A673 (cell line): ENCODE data around the gene PLEKHF1. TPM values are rescaled to one million over a fixed set of nuclear protein-coding genes. Genes with fewer than 3 reads are reported as not detected.

Experiments used
- BruUV-seq: library from RNA; stranded (reverse); fragments of 400-500 nt; replicated peaks from 2 replicates; lab custom pipeline; 2021; lab: Mats Ljungman, UMichigan
- CTCF ChIA-PET: fragments of 300-600 bp; sonication (Branson Sonifier 250); formaldehyde crosslinking; loops from one replicate; lab custom pipeline; 2022; ENCODE audit warnings: antibody characterized with exemption; lab: Charles Lee
- POLR2A ChIA-PET: fragments of 300-600 bp; sonication (Branson Sonifier 250); formaldehyde crosslinking; loops from one replicate; lab custom pipeline; 2022; ENCODE audit warnings: antibody characterized with exemption; ENCODE audit not compliant: low non-redundant PET; lab: Charles Lee
- DNase-seq: peaks from one replicate; pipeline ENCODE4 v3.0.0-alpha.2; 2015; ENCODE audit warnings: low spot score
- H3K27ac ChIP-seq: fragments of 200-600 bp; sonication (generic); 2 replicates; pipeline ENCODE4 v1.5.1; 2016; ENCODE audit warnings: mixed run types, low read depth, mild to moderate bottlenecking, mixed read lengths, antibody characterized with exemption, low read length; ENCODE audit not compliant: poor library complexity, severe bottlenecking
- H3K27me3 ChIP-seq: fragments of 200-600 bp; sonication (generic); replicated peaks from 2 replicates; pipeline ENCODE4 v1.6.1; 2017; ENCODE audit warnings: mixed run types, low read depth, mild to moderate bottlenecking, mixed read lengths, antibody characterized with exemption, low read length; ENCODE audit not compliant: insufficient read depth, poor library complexity
- H3K36me3 ChIP-seq: fragments of 200-600 bp; sonication (generic); 2 replicates; pipeline ENCODE4 v1.6.1; 2016; ENCODE audit warnings: mixed run types, mild to moderate bottlenecking, mixed read lengths, antibody characterized with exemption, low read length; ENCODE audit not compliant: insufficient read depth, poor library complexity, severe bottlenecking
- H3K4me1 ChIP-seq: fragments of 200-600 bp; sonication (generic); 2 replicates; pipeline ENCODE4 v1.6.1; 2017; ENCODE audit warnings: mixed run types, mild to moderate bottlenecking, mixed read lengths, antibody characterized with exemption, low read length; ENCODE audit not compliant: insufficient read depth, poor library complexity, severe bottlenecking
- H3K4me3 ChIP-seq: fragments of 200-600 bp; sonication (generic); 2 replicates; pipeline ENCODE4 v1.5.1; 2016; ENCODE audit warnings: low read depth, mixed run types, mild to moderate bottlenecking, mixed read lengths, low read length; ENCODE audit not compliant: poor library complexity, severe bottlenecking
- H3K9me3 ChIP-seq: fragments of 200-600 bp; sonication (generic); 2 replicates; pipeline ENCODE4 v1.6.1; 2016; ENCODE audit warnings: mixed run types, low read depth, mild to moderate bottlenecking, mixed read lengths, antibody characterized with exemption, low read length; ENCODE audit not compliant: poor library complexity, severe bottlenecking
- CTCF ChIP-seq: fragments of 300-800, 200-600 bp; sonication (generic); conservative IDR thresholded peaks from 2 replicates; pipeline ENCODE4 v1.5.1; 2017; ENCODE audit warnings: low read depth, mild to moderate bottlenecking, antibody characterized with exemption, low read length, moderate library complexity, mixed read lengths
- EZH2 ChIP-seq: fragments of 200-600 bp; sonication (generic); IDR thresholded peaks from 2 replicates; pipeline ENCODE4 v1.6.1; 2017; ENCODE audit warnings: borderline replicate concordance, low read depth, mild to moderate bottlenecking, mixed read lengths, antibody characterized with exemption, low read length; ENCODE audit not compliant: poor library complexity, severe bottlenecking
- intact Hi-C: fragments of 100-400 bp; cut with micrococcal nuclease; formaldehyde crosslinking; loops from one replicate; pipeline ENCODE4 v1.10.0; 2022; ENCODE audit not compliant: unreplicated experiment
- total RNA-seq: library from RNA; stranded (reverse); gene quantifications from 2 replicates; pipeline ENCODE4 v1.2.3, GENCODE V29; 2021

The PLEKHF1 gene
- total RNA-seq, 1 experiment from 2014 or later, result not detected

DNA sequence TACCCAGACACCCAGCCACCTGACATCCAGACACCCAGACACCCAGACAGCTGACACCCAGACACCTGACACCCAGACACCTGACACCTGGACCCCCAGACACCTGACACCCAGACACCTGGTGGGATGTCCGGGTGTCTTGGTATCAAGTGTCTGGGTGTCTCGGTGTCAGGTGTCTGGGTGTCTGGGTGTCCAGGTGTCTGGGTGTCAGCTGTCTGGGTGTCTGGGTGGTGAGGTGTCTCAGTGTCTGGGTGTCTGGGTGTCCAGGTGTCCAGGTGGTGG is 31.2 kb downstream of the PLEKHF1 start:
- BruUV-seq, result no TSS peak
- intact Hi-C loops, result no loop called here
- POLR2A ChIA-PET, result no interaction called here
- Histone ChIP-seq H3K27ac (no peak overlapping the region), H3K36me3 (no peaks in the 10 kb centered on the region), H3K9me3 (no peaks in the 10 kb centered on the region), H3K27me3 (no peaks in the 10 kb centered on the region), H3K4me1 (no peaks in the 10 kb centered on the region), H3K4me3 (no peak overlapping the region)
- DNase-seq, result no peak
- TF ChIP-seq EZH2 (no peak), CTCF (no peak)
- CTCF ChIA-PET, result no interaction called here

DNA sequence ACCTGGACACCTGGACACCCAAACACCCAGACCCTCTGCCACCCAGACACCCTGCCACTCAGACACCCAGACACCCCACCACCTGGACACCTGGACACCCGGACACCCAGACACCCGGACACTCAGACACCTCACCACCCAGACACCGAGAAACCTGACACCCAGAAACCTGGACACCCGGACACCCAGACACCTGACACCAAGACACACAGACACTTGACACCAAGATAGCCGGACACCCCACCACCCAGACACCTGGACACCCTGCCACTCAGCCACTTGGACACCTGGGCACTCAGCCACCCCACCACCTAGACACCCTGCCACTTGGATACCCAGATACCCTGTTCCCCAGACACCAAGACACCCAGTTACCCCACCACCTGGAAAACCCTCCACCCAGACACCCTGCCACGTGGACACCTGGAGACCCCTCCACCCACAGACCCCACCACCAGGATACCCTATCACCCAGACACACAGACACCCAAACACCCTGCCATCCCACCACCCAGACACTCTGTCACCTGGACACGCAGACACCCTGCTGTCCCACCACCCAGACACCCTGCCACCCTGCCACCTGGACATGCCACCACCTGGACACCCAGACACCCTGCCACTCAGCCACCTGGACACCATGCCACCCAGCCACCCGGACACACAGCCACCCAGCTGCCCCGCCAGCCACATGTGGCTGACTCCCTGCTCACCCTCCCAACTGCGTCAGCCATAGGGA is 32.4 kb downstream of the PLEKHF1 start:
- no peak overlapping the region for H3K27ac ChIP-seq
- H3K4me3 ChIP-seq, result no peak overlapping the region
- intact Hi-C loops, result no loop called here
- no peaks in the 10 kb centered on the region for H3K27me3 ChIP-seq
- H3K9me3 ChIP-seq, result no peaks in the 10 kb centered on the region
- POLR2A ChIA-PET, result no interaction called here
- CTCF ChIA-PET, result no interaction called here
- no peaks in the 10 kb centered on the region for H3K4me1 ChIP-seq
- BruUV-seq, result no TSS peak
- TF ChIP-seq CTCF (no peak), EZH2 (no peak)
- DNase-seq, result no peak
- H3K36me3 ChIP-seq, result peaks cover 2% of the 10 kb centered on the region

DNA sequence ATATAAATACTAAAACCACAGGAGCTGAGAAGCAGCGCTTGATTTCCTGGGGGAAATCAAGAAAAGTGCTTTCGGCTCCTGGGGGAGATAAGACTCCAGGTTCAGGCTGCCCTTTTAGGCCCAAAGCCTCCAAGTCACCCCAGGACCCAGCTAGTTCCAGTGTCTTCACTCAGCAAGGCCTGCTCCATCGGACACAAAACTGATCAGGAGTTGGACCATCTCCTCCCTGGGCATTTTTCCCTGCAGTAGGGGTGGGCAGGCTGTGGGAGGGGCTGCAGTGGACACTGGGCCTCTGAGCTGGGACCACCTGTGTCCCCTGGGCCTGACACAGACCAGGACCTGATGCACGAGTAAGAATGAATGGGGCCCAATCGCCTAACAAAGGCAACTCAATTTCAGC is 34.6 kb downstream of the PLEKHF1 start:
- BruUV-seq, result no TSS peak
- peaks cover 6% of the 10 kb centered on the region for H3K36me3 ChIP-seq
- ChIA-PET POLR2A (no interaction called here), CTCF (no interaction called here)
- H3K9me3 ChIP-seq, result no peaks in the 10 kb centered on the region
- H3K4me1 ChIP-seq, result no peaks in the 10 kb centered on the region
- TF ChIP-seq CTCF (no peak), EZH2 (no peak)
- H3K27ac ChIP-seq, result no peak overlapping the region
- intact Hi-C loops, result no loop called here
- H3K27me3 ChIP-seq, result no peaks in the 10 kb centered on the region
- no peak overlapping the region for H3K4me3 ChIP-seq
- DNase-seq, result no peak
